Measurements from ENCODE around the gene EML4.
A peak's percentile ranks its signal among the peaks of the same experiment; 100 is the strongest.

EML4 gene

GRCh38 chr2:42360890-42361727 is 192.0 kb downstream of the EML4 start, which contains the start of gene COX7A2L:
COX7A2L (minus strand) TSS chr2:42361217; CDS start chr2:42361161, 56 bp downstream.
- ATAC-seq (ENCODE audit: insufficient read depth, low read depth) = peak; percentile 90

GRCh38 chr2:42361728-42362283 is 192.7 kb downstream of the EML4 start:
- peak overlapping the region; percentile 73 for H3K27ac ChIP-seq (ENCODE audit: low read length)
- ATAC-seq (ENCODE audit: insufficient read depth, low read depth) = no peak

More at GRCh38 chr2:42360890-42361727, 192.0 kb downstream of the EML4 start, which contains the start of gene COX7A2L:
- DNase-seq = peak; percentile 96
- H3K9ac ChIP-seq (ENCODE audit: low read depth, low read length) = peak within 1 kb of the TSS; percentile 83
- H2AFZ ChIP-seq (ENCODE audit: low read depth, low read length) = peak within 1 kb of the TSS; percentile 98
- H4K20me1 ChIP-seq (ENCODE audit: insufficient read depth, low read length) = peaks cover 24% of the 10 kb centered on the region
- peak within 1 kb of the TSS; percentile 99 for H3K27ac ChIP-seq (ENCODE audit: low read length)
- H3K36me3 ChIP-seq (ENCODE audit: insufficient read depth, low read length) = peaks cover 10% of the 10 kb centered on the region
- H3K79me2 ChIP-seq (ENCODE audit: insufficient read depth, low read length) = peaks cover 49% of the 10 kb centered on the region
- peak within 1 kb of the TSS; percentile 93 for H3K4me2 ChIP-seq (ENCODE audit: insufficient read depth, low read length)
- TF ChIP-seq, protein P1, sequence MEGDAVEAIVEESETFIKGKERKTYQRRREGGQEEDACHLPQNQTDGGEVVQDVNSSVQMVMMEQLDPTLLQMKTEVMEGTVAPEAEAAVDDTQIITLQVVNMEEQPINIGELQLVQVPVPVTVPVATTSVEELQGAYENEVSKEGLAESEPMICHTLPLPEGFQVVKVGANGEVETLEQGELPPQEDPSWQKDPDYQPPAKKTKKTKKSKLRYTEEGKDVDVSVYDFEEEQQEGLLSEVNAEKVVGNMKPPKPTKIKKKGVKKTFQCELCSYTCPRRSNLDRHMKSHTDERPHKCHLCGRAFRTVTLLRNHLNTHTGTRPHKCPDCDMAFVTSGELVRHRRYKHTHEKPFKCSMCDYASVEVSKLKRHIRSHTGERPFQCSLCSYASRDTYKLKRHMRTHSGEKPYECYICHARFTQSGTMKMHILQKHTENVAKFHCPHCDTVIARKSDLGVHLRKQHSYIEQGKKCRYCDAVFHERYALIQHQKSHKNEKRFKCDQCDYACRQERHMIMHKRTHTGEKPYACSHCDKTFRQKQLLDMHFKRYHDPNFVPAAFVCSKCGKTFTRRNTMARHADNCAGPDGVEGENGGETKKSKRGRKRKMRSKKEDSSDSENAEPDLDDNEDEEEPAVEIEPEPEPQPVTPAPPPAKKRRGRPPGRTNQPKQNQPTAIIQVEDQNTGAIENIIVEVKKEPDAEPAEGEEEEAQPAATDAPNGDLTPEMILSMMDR (IDR thresholded peaks at IDR 0.05; ENCODE audit: borderline replicate concordance, extremely low read depth, low read length, poor library complexity, severe bottlenecking) = peak; percentile 69
- no peak for TF ChIP-seq EZH2 (IDR thresholded peaks at IDR 0.05; ENCODE audit: borderline replicate concordance, low read depth, low read length, severe bottlenecking)
- peak within 1 kb of the TSS; percentile 56 to 89 for H3K4me3 ChIP-seq (ENCODE audit: low read depth in 1 of 2, low read length in 2 of 2)
- H3K27me3 ChIP-seq (ENCODE audit: insufficient read depth, low read length, poor library complexity) = no peaks in the 10 kb centered on the region
- H3K9me3 ChIP-seq (ENCODE audit: insufficient read depth, low read length, severe bottlenecking) = no peaks in the 10 kb centered on the region
- peaks cover 39% of the 10 kb centered on the region for H3K4me1 ChIP-seq (ENCODE audit: insufficient read depth, low read length)

DNA sequence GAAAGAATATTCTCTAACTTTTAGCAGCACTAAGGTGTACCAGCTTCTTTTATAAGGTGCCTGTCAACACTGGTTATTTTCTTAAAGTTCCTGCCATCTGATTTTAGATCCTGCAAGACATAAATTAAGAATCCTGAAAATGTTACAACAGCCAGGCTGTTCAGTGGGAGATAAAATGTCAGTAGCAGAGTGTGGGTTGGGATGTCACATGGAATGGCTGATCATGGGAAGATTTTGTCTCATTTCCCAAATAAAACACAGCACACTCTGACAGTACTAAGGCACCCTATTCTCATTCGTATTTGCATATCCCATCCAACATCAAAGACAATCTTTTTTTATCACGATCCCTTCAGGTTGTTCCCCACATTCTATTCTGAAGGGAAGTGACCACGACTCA is 194.3 kb downstream of the EML4 start:
- Histone ChIP-seq H3K4me3 (ENCODE audit: low read depth in 1 of 2, low read length in 2 of 2) (no peak overlapping the region), H3K79me2 (ENCODE audit: insufficient read depth, low read length) (peaks cover 26% of the 10 kb centered on the region), H4K20me1 (ENCODE audit: insufficient read depth, low read length) (peaks cover 7% of the 10 kb centered on the region; the same call in 1 of the 2 replicates), H3K4me2 (ENCODE audit: insufficient read depth, low read length) (no peak overlapping the region), H3K27me3 (ENCODE audit: insufficient read depth, low read length, poor library complexity) (no peaks in the 10 kb centered on the region), H3K4me1 (ENCODE audit: insufficient read depth, low read length) (peaks cover 29% of the 10 kb centered on the region), H3K36me3 (ENCODE audit: insufficient read depth, low read length) (peaks cover 3% of the 10 kb centered on the region; the same call in 1 of the 2 replicates), H3K9ac (ENCODE audit: low read depth, low read length) (no peak overlapping the region), H2AFZ (ENCODE audit: low read depth, low read length) (no peak overlapping the region), H3K27ac (ENCODE audit: low read length) (no peak overlapping the region), H3K9me3 (ENCODE audit: insufficient read depth, low read length, severe bottlenecking) (no peaks in the 10 kb centered on the region)
- ATAC-seq (ENCODE audit: insufficient read depth, low read depth) (no peak), DNase-seq (no peak)
- no peak for TF ChIP-seq EZH2 (IDR thresholded peaks at IDR 0.05; ENCODE audit: borderline replicate concordance, low read depth, low read length, severe bottlenecking)
- TF ChIP-seq, protein P1 (IDR thresholded peaks at IDR 0.05; ENCODE audit: borderline replicate concordance, extremely low read depth, low read length, poor library complexity, severe bottlenecking) = no peak

More at GRCh38 chr2:42361728-42362283, 192.7 kb downstream of the EML4 start:
- no peak for DNase-seq
- Histone ChIP-seq H3K79me2 (ENCODE audit: insufficient read depth, low read length) (peaks cover 42% of the 10 kb centered on the region), H3K4me1 (ENCODE audit: insufficient read depth, low read length) (peaks cover 39% of the 10 kb centered on the region), H3K27me3 (ENCODE audit: insufficient read depth, low read length, poor library complexity) (no peaks in the 10 kb centered on the region), H3K4me2 (ENCODE audit: insufficient read depth, low read length) (peak overlapping the region; percentile 93), H3K36me3 (ENCODE audit: insufficient read depth, low read length) (peaks cover 4% of the 10 kb centered on the region; the same call in 1 of the 2 replicates), H3K9ac (ENCODE audit: low read depth, low read length) (peak overlapping the region; percentile 83), H2AFZ (ENCODE audit: low read depth, low read length) (peak overlapping the region; percentile 94), H3K9me3 (ENCODE audit: insufficient read depth, low read length, severe bottlenecking) (no peaks in the 10 kb centered on the region), H4K20me1 (ENCODE audit: insufficient read depth, low read length) (peaks cover 18% of the 10 kb centered on the region), H3K4me3 (ENCODE audit: low read depth in 1 of 2, low read length in 2 of 2) (peak overlapping the region; percentile 33 to 89; a peak in 3 of 4 replicates)
- TF ChIP-seq, protein P1 (IDR thresholded peaks at IDR 0.05; ENCODE audit: borderline replicate concordance, extremely low read depth, low read length, poor library complexity, severe bottlenecking) = no peak
